ENCODE measurements around the gene ZNF121. TPM values are rescaled to one million over a fixed set of nuclear protein-coding genes. Genes with fewer than 3 reads are reported as not detected.
A peak's percentile ranks its signal among the peaks of the same experiment; 100 is the strongest.
"Not testable (repeated sequence)": the region's sequence is repeated elsewhere in the genome, so short reads cannot be mapped to it uniquely, and the experiment has no call there.

Gene ZNF121
- total RNA-seq, 6 experiments from 2014 or later, result 11.5 to 15.2 (median 12.4) TPM

DNA sequence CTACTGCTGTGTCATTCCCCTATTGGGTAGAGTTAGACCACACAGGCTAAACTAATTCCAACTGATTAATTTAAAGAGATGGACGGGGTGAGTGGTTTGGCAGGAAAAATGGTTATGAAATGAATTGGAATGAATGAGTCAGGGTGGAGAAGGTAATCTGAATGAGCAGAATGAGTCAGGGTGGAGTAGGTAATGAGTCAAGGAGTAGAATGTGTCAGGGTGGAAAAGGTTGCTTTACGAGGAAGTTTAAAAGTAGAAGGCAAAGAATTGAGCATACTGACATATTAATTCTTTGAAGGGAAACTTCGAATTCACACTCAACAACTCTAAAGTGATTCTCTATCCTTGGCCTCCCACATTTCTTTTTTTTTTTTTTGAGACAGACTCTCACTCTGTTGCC lies 12.7 kb upstream of the ZNF121 start:
- 66% methylated on average over 3 of the region's 3 CpGs for WGBS (ENCODE audit: insufficient coverage, low coverage, low lambda C conversion rate, missing lambda C conversion rate)
- Histone ChIP-seq H3K9me3 (no peaks in the 10 kb centered on the region), H3K27ac (no peak overlapping the region), H3K36me3 (no peaks in the 10 kb centered on the region), H3K27me3 (no peaks in the 10 kb centered on the region), H3K4me3 (no peak overlapping the region), H3K4me1 (no peaks in the 10 kb centered on the region)
- DNase-seq (no peak), ATAC-seq (no peak)
- intact Hi-C loops (cut with DNase I), result no loop called here
- TF ChIP-seq, protein P1, sequence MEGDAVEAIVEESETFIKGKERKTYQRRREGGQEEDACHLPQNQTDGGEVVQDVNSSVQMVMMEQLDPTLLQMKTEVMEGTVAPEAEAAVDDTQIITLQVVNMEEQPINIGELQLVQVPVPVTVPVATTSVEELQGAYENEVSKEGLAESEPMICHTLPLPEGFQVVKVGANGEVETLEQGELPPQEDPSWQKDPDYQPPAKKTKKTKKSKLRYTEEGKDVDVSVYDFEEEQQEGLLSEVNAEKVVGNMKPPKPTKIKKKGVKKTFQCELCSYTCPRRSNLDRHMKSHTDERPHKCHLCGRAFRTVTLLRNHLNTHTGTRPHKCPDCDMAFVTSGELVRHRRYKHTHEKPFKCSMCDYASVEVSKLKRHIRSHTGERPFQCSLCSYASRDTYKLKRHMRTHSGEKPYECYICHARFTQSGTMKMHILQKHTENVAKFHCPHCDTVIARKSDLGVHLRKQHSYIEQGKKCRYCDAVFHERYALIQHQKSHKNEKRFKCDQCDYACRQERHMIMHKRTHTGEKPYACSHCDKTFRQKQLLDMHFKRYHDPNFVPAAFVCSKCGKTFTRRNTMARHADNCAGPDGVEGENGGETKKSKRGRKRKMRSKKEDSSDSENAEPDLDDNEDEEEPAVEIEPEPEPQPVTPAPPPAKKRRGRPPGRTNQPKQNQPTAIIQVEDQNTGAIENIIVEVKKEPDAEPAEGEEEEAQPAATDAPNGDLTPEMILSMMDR (IDR thresholded peaks at IDR 0.05), result no peak

DNA sequence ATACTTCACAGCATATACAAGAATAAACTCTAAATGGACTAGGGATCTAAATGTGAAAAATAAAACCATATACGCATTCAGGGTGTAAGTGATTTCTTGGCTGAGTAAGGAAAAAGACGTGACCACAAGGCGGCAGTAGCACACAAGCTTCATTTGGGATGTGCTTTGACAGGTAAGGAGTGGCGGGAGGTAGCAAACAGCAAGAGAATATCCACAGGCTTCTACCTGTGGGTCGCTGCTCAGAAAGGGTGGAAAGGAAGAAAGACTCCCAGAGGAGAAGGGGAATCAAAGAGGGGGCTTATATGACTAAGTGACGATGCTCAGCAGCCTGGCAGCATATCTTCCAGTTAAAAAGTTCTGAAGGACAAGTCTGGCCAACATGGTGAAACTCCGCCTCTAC lies 2.5 kb upstream of the ZNF121 start:
- Histone ChIP-seq H3K36me3 (no peaks in the 10 kb centered on the region), H3K27me3 (no peaks in the 10 kb centered on the region), H3K4me3 (no peak overlapping the region), H3K9me3 (no peaks in the 10 kb centered on the region), H3K27ac (no peak overlapping the region), H3K4me1 (no peaks in the 10 kb centered on the region)
- intact Hi-C loops (cut with DNase I), result no loop called here
- DNase-seq (peak in 2 of 3 donors; percentile 53 to 69), ATAC-seq (peak; percentile 70 to 73 (median 72))
- no peak for TF ChIP-seq POLR2A (IDR thresholded peaks at IDR 0.05)
- TF ChIP-seq, protein P1 (IDR thresholded peaks at IDR 0.05), result peak; percentile 54 to 64 (median 62)
- WGBS (ENCODE audit: insufficient coverage, low coverage, low lambda C conversion rate, missing lambda C conversion rate), result 16% methylated on average over 7 of the region's 7 CpGs

- DNase-seq; H3K9me3 ChIP-seq; H3K27ac ChIP-seq; H3K36me3 ChIP-seq; H3K4me1 ChIP-seq; H3K4me3 ChIP-seq; intact Hi-C loops (cut with DNase I); H3K27me3 ChIP-seq; ATAC-seq: not testable (repeated sequence)
- 86% methylated on average over 7 of the region's 13 CpGs for WGBS (ENCODE audit: insufficient coverage, low coverage, low lambda C conversion rate, missing lambda C conversion rate)
These were observed 2.1 kb downstream of the ZNF121 start for GRCh38 chr19:9582081-9582725.

- no peak for ATAC-seq
- intact Hi-C loops (cut with DNase I), result no loop called here
- peaks cover 0 to 9% (median 4%) of the 10 kb centered on the region in 4 donors for H3K9me3 ChIP-seq
These were observed 3.6 kb downstream of the ZNF121 start for GRCh38 chr19:9580728-9581127.

GRCh38 chr19:9570255-9570654 lies 14.0 kb downstream of the ZNF121 start:
- TF ChIP-seq, protein P1 (IDR thresholded peaks at IDR 0.05), result no peak
- TF ChIP-seq POLR2A (IDR thresholded peaks at IDR 0.05), result no peak
- Histone ChIP-seq H3K4me3 (no peak overlapping the region), H3K27me3 (no peaks in the 10 kb centered on the region), H3K27ac (no peak overlapping the region), H3K4me1 (no peaks in the 10 kb centered on the region), H3K36me3 (peaks cover 0 to 43% (median 30%) of the 10 kb centered on the region in 4 donors), H3K9me3 (peaks cover 13 to 65% (median 43%) of the 10 kb centered on the region in 4 donors)
- no peak for DNase-seq
- no peak for ATAC-seq
- 100% methylated on average over 5 of the region's 6 CpGs for WGBS (ENCODE audit: insufficient coverage, low coverage, low lambda C conversion rate, missing lambda C conversion rate)
- intact Hi-C loops (cut with DNase I), result no loop called here

More at GRCh38 chr19:9580728-9581127, 3.6 kb downstream of the ZNF121 start:
- no peak overlapping the region for H3K27ac ChIP-seq
- no peaks in the 10 kb centered on the region for H3K27me3 ChIP-seq
- no peak for TF ChIP-seq POLR2A (IDR thresholded peaks at IDR 0.05)
- TF ChIP-seq, protein P1 (IDR thresholded peaks at IDR 0.05), result no peak
- H3K36me3 ChIP-seq, result peaks cover 0 to 4% (median 0%) of the 10 kb centered on the region in 4 donors
- DNase-seq, result no peak
- 87% methylated on average over 5 of the region's 5 CpGs for WGBS (ENCODE audit: insufficient coverage, low coverage, low lambda C conversion rate, missing lambda C conversion rate)
- no peak overlapping the region for H3K4me3 ChIP-seq
- no peaks in the 10 kb centered on the region for H3K4me1 ChIP-seq
